HL-60 (cell line): Measurements from ENCODE around the gene ENDOV.
A peak's percentile ranks its signal among the peaks of the same experiment; 100 is the strongest.

Source experiments
- DNase-seq, 2 experiments: peaks; one replicate each; pipeline ENCODE4 v3.0.0-alpha.2; 2010 to 2020; ENCODE audit warnings: low read depth in 1 of 2, low spot score in 1 of 2
- H3K27ac ChIP-seq: fragments of 250-450 bp; sonication (Bioruptor Pico); replicated peaks from 2 replicates; pipeline ENCODE4 v1.5.1; 2020; ENCODE audit warnings: mild to moderate bottlenecking, moderate library complexity
- H3K27me3 ChIP-seq: fragments of 250-450 bp; sonication (Bioruptor Pico); 2 replicates; pipeline ENCODE4 v1.5.1; 2021; ENCODE audit warnings: mild to moderate bottlenecking, moderate library complexity; ENCODE audit not compliant: insufficient read depth, poor library complexity, severe bottlenecking
- H3K4me3 ChIP-seq: replicated peaks from 2 replicates; pipeline ENCODE4 v1.5.1; 2011; ENCODE audit warnings: mild to moderate bottlenecking, control low read depth, low read length; ENCODE audit not compliant: insufficient read depth
- CTCF ChIP-seq: IDR thresholded peaks from one replicate; pipeline ENCODE4 v1.5.1; 2011; ENCODE audit warnings: low read length, control low read depth, inconsistent platforms; ENCODE audit not compliant: insufficient read depth
- GABPA ChIP-seq: IDR thresholded peaks from 2 replicates; pipeline ENCODE4 v1.6.1; 2012; ENCODE audit warnings: low read depth
- POLR2AphosphoS5 ChIP-seq: IDR thresholded peaks from 2 replicates; pipeline ENCODE4 v1.6.1; 2012; ENCODE audit warnings: low read depth
- REST ChIP-seq: IDR thresholded peaks from 2 replicates; pipeline ENCODE4 v1.6.1; 2012; ENCODE audit warnings: low read depth; ENCODE audit not compliant: insufficient replicate concordance
- SPI1 ChIP-seq: IDR thresholded peaks from 2 replicates; pipeline ENCODE4 v1.6.1; 2012; ENCODE audit warnings: low read depth, mild to moderate bottlenecking, borderline replicate concordance
- long read RNA-seq: library from polyadenylated mRNA; unstranded; transcript quantifications from one replicate; pipeline ENCODE4 v2.0.0, GENCODE V29; 2020

The ENDOV gene
- long read RNA-seq, transcript ENDOV-213 (9 exons, 2,680 nt), result major isoform, 20 of 85 reads
- long read RNA-seq, partial matches to known transcripts, result 7 of 85 reads
- long read RNA-seq, other reads (novel, unspliced or antisense), result 45 of 85 reads

GRCh38 chr17:80414803-80415625 is at the start of gene ENDOV:
Gene ENDOV, plus strand, starts transcription at chr17:80415167. Its CDS starts 28 bp downstream, at chr17:80415195.
- peak within 1 kb of the TSS; percentile 94 for H3K4me3 ChIP-seq
- peaks cover 12% of the 10 kb centered on the region for H3K27me3 ChIP-seq
- H3K27ac ChIP-seq, result peak within 1 kb of the TSS; percentile 91
- DNase-seq, result peak; percentile 87 to 93
- peak; percentile 64; the same call in 1 of the 2 replicates for TF ChIP-seq SPI1
- peak; percentile 87 for TF ChIP-seq GABPA
- TF ChIP-seq REST, result no peak
- TF ChIP-seq POLR2AphosphoS5, result peak; percentile 41; the same call in 1 of the 2 replicates
- no peak for TF ChIP-seq CTCF

- no peak overlapping the region for H3K27ac ChIP-seq
- no peak overlapping the region for H3K4me3 ChIP-seq
- no peak for DNase-seq
- no peaks in the 10 kb centered on the region for H3K27me3 ChIP-seq
- no peak for TF ChIP-seq POLR2AphosphoS5
- TF ChIP-seq GABPA, result no peak
- no peak for TF ChIP-seq SPI1
- TF ChIP-seq REST, result no peak
Measured at GRCh38 chr17:80365983-80366382, 49.0 kb upstream of the ENDOV start.

- TF ChIP-seq CTCF (no peak), GABPA (no peak), SPI1 (no peak)
- Histone ChIP-seq H3K4me3 (no peak overlapping the region), H3K27ac (no peak overlapping the region), H3K27me3 (no peaks in the 10 kb centered on the region)
- DNase-seq, result no peak
Measured at GRCh38 chr17:80367503-80367902, 47.5 kb upstream of the ENDOV start.

- TF ChIP-seq POLR2AphosphoS5 (no peak), GABPA (no peak), CTCF (no peak), REST (no peak)
- Histone ChIP-seq H3K4me3 (no peak overlapping the region), H3K27me3 (no peaks in the 10 kb centered on the region), H3K27ac (no peak overlapping the region)
- no peak for DNase-seq
Measured at GRCh38 chr17:80371196-80371595, 43.8 kb upstream of the ENDOV start.
